HG02884 (cell line): ENCODE results near the gene SLC35E2B.
"Not testable (repeated sequence)": the region's sequence is repeated elsewhere in the genome, so short reads cannot be mapped to it uniquely, and the experiment has no call there.

ENCODE experiments used
- ATAC-seq: cut with Tn5 transposase; IDR thresholded peaks from one replicate; pipeline ENCODE4 v1.9.1; 2021; ENCODE audit warnings: mild to moderate bottlenecking, moderate library complexity; ENCODE audit not compliant: unreplicated experiment

SLC35E2B gene

DNA sequence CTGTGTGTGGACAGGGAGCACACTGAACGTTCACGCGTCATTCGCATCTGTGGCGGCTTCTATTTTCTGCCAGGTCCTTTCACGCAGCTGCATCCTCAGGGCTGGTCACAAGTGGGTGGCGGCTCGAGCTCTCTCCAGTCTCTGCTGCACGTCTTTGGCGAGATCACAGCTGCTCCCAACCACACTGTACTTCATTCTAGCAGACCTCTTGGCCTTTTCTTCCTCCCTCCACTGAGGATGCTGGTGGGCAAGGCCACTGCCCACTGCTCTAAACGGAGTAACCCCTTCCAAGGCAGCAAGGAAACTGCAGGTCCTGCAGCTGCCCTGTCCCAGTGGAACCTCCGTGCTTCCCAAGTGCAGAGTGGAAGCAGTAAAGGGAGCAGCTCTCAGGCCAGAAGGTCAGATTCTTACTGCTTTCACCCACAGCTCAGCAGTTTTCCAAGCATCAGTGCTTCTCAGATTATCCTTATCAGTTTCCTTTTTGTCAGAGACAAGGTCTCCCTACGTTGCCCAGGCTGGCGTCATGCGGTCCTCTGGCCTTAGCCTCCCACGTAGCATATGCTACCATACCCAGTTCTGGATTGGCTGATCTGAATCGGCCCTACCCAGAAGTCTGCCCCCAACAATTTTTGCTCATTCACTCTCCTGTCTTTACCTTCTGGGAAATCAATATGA lies 44.9 kb downstream of the SLC35E2B start:
- not testable (repeated sequence) for ATAC-seq

GRCh38 chr1:1646326-1646725 lies 46.3 kb downstream of the SLC35E2B start:
- ATAC-seq, result not testable (repeated sequence)

DNA sequence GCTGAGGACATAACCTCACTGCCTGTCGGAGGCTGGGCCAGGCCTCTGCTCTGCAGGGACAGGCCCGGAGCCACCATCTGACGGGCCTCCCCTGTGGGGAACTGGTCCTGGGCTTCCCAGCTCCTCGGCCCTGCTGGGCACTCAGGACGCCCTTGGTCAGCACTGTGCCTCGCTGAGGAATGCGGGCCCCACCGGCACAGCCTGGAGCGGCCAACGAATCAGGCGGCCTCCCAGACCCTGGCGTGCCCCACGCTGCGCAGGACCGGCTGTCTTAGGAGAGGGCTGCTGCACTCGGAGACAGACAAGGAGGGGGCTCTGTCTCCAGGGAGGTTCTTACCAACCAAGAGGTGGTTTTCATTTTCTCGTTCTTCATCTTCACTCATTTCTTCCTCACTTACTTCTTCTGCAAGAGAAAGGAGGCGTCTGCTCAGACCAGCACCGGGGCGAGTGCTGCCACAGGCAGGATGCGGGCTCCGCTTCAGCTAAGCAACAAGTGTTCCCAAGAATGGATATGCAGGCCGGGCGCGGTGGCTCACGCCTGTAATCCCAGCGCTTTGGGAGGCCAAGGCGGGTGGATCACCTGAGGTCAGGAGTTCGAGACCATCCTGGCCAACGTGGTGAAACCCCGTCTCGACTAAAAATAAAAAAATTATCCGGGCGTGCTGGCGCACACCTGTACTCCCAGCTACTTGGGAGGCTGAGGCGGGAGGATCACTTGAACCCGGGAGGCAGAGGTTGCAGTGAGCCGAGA lies 51.7 kb downstream of the SLC35E2B start:
- ATAC-seq, result not testable (repeated sequence)

DNA sequence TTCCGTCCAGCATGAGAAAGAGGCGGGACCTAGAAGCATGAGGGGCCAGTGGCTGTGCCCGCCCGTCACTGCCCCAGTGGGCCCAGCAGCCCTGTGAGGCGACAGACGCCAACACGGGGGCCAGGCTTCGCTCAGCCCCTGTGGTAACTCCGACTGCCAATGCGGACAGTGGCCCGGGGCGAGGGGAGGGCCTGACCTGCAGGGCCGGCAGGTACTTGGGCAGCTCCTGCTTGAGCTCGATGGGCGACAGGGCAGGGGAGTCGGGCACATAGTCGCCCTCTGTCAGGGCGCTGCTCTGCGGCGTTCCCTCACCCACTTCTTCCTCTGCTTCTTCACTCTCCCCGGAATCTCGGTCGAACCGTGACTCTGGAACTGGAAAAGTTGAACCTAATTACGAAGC lies 52.5 kb downstream of the SLC35E2B start:
- not testable (repeated sequence) for ATAC-seq

GRCh38 chr1:1639368-1639767 lies 53.2 kb downstream of the SLC35E2B start:
- ATAC-seq, result not testable (repeated sequence)

DNA sequence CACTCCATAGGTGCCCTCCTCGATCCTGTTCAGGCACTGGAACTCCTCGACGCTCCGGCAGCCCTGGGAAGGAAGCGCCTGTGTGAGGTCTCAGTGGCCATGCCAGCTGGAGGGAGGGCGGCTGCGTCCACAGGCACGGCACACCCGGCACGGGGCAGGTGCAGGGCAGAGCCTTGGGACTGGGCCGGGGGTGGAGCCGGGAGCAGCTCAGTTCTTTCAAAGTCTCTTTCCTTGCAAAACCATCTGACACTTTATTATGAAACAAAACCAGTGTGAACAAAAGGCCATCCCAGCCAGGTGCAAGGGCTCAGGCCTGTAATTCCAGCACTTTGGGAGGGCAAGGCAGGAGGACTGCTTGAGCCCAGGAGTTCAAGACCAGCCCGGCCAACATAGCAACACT lies 54.1 kb downstream of the SLC35E2B start:
- ATAC-seq, result not testable (repeated sequence)

- ATAC-seq, result not testable (repeated sequence)
Observed at GRCh38 chr1:1637479-1637875, 55.1 kb downstream of the SLC35E2B start.

GRCh38 chr1:1636621-1637478 lies 55.7 kb downstream of the SLC35E2B start:
- ATAC-seq, result not testable (repeated sequence)

DNA sequence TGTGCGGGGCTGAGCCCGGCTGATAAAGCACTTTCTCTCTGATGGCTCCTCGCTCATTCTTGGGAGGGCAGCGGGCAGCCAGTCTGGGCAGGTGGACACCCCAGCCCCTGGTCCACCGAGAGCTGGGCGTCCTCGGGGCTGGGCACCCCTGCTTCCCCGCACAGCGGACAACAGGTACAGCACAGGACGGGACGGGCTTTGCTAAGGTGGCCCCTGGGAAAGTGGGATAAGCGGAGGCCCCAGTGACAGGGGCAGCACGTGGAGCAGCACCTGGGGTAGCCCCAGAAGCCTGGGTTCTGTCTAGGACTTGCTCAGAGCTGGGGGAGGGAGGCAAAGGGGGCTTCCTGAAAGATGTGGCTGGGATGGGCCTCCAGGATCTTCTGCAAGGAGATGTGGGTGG lies 58.0 kb downstream of the SLC35E2B start:
- ATAC-seq, result not testable (repeated sequence)

GRCh38 chr1:1633409-1633808 lies 59.2 kb downstream of the SLC35E2B start:
- not testable (repeated sequence) for ATAC-seq

DNA sequence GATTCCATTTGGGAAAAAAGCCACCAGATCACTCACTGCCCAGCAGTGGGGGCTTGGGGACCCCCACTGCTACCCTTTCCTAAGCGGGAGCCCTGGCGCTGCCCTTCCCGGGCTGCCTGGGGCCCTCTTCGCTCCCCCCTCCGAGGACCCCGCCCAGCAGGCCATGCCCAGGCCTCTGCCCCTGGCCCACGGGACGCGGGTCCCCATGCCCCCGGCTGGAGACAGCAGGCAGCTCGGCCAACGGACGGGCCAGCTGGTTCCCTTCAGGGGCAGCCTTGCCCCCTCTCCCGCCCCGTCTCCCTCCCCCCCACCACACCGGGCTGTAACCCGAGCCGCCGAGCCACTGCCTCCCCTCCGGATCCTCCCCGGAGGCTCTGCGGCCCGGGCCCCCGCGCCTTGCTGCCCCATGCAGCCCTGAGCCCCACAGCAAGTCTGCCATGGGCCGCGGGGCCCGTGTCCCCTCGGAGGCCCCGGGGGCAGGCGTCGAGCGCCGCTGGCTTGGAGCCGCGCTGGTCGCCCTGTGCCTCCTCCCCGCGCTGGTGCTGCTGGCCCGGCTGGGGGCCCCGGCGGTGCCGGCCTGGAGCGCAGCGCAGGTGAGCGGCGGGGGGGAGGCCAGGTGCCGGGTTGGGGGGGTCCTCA lies 60.7 kb downstream of the SLC35E2B start, which contains the start of gene MMP23B:
TSS of gene MMP23B (plus strand) at position 392 of the 639 bp plus-strand sequence. CDS start at position 438, 46 bp downstream.
- ATAC-seq, result no peak

- ATAC-seq, result no peak
Observed at GRCh38 chr1:1630965-1631781, 61.4 kb downstream of the SLC35E2B start.

DNA sequence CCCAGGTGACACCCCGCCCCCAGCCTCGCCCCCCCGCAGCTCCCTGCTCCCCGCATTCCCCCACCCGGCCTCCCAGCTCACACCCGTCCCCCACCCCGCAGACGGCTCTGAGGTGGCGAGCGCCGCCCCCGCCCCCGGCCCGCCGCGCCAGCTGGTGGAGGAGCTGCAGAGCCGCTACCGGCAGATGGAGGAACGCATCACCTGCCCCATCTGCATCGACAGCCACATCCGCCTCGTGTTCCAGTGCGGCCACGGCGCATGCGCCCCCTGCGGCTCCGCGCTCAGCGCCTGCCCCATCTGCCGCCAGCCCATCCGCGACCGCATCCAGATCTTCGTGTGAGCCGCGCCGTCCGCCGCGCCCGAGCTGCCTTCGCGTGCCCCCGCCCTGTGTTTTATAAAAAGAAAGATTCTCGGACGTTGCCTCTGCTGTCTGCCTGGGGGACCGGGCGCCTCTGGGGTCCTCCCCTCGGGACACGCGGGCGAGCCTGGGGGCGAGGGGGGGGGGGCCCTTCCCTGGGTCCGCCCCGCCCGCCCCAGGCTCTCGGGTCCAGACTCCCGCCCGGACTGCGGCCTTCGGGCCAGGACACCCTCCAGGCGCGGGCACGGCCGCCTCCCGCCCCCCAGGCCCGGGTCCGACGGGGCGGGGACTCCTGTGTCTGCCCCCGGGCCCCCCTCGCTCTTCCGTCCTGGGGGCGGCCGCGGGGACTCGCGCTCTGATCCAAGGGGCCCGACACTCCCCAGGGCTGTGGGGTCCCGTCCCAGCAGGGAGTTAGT lies 62.2 kb downstream of the SLC35E2B start:
- ATAC-seq, result no peak

- ATAC-seq, result no peak
Observed at GRCh38 chr1:1629430-1630190, 63.0 kb downstream of the SLC35E2B start.

DNA sequence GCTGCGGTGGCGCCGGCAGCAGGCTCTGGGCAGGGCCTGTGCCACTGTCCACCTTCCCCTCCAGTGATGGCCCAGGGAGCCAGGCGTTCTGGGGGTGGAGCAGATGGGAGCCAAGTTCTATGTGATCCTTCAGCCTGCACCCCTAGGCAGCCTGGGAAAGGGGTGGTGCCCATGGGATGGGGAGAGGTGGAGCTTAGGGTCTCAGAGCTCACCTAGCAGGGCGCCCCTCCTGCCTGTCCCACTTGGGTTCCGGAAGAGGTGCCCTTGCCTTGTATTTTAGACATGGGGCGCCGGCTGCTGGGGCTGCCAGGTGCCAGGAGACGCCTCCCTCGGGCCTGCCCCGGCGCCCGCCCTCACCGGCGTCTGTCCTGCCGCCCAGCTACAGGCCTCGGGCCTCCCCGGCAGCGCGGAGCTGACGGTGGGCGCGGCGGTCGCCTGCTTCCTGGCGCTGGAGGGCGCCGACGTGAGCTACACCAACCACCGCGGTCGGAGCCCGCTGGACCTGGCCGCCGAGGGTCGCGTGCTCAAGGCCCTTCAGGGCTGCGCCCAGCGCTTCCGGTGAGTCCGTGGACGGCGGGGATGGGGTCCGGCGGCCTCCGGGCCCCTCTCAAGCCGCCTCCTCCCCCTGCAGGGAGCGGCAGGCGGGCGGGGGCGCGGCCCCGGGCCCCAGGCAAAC lies 63.7 kb downstream of the SLC35E2B start:
- ATAC-seq, result no peak

GRCh38 chr1:1627829-1628753 lies 64.5 kb downstream of the SLC35E2B start:
- ATAC-seq, result no peak
